H9 (cell line): Measurements from ENCODE around the gene CCDC157. TPM values are rescaled to one million over a fixed set of nuclear protein-coding genes. Genes with fewer than 3 reads are reported as not detected.

ENCODE experiments used
- DNase-seq: peaks from one replicate; pipeline ENCODE4 v3.0.0-alpha.2; 2017
- H2AFZ ChIP-seq: one replicate; pipeline ENCODE4 v1.6.1; 2013; ENCODE audit warnings: mild to moderate bottlenecking, low read length, control low read depth, moderate library complexity
- H2AK5ac ChIP-seq: 2 replicates; pipeline ENCODE4 v1.6.1; 2013; ENCODE audit warnings: low read length, control low read depth, mixed read lengths; ENCODE audit not compliant: insufficient read length
- H2BK120ac ChIP-seq: one replicate; pipeline ENCODE4 v1.6.1; 2013; ENCODE audit warnings: low read depth, mild to moderate bottlenecking, low read length, control low read depth, inconsistent platforms; ENCODE audit not compliant: poor library complexity, severe bottlenecking
- H2BK12ac ChIP-seq: 2 replicates; pipeline ENCODE4 v1.6.1; 2013; ENCODE audit warnings: low read length, control low read depth, mixed read lengths, low read depth; ENCODE audit not compliant: insufficient read length
- H2BK15ac ChIP-seq: 2 replicates; pipeline ENCODE4 v1.6.1; 2013; ENCODE audit warnings: low read depth, low read length, control low read depth
- H2BK20ac ChIP-seq: one replicate; pipeline ENCODE4 v1.6.1; 2013; ENCODE audit warnings: low read depth, mild to moderate bottlenecking, low read length, control low read depth, inconsistent platforms; ENCODE audit not compliant: poor library complexity, severe bottlenecking
- H2BK5ac ChIP-seq: 2 replicates; pipeline ENCODE4 v1.6.1; 2013; ENCODE audit warnings: low read length, control low read depth, mixed read lengths; ENCODE audit not compliant: insufficient read length
- H3K14ac ChIP-seq: 2 replicates; pipeline ENCODE4 v1.6.1; 2013; ENCODE audit warnings: low read length, control low read depth; ENCODE audit not compliant: insufficient read depth
- H3K18ac ChIP-seq: 2 replicates; pipeline ENCODE4 v1.6.1; 2013; ENCODE audit warnings: low read depth, mild to moderate bottlenecking, mixed read lengths, low read length, control low read depth; ENCODE audit not compliant: insufficient read length
- H3K23ac ChIP-seq: 2 replicates; pipeline ENCODE4 v1.6.1; 2013; ENCODE audit warnings: low read length, control low read depth, mixed read lengths, low read depth; ENCODE audit not compliant: insufficient read length
- H3K23me2 ChIP-seq: 2 replicates; pipeline ENCODE4 v1.6.1; 2013; ENCODE audit warnings: low read depth, mild to moderate bottlenecking, mixed read lengths, low read length, control low read depth; ENCODE audit not compliant: insufficient read length, poor library complexity, severe bottlenecking
- H3K27ac ChIP-seq: 2 replicates; pipeline ENCODE4 v1.5.1; 2013; ENCODE audit warnings: low read length, control low read depth, mixed read lengths, low read depth; ENCODE audit not compliant: insufficient read length
- H3K27me3 ChIP-seq: 2 replicates; pipeline ENCODE4 v1.6.1; 2013; ENCODE audit warnings: low read length, control low read depth, inconsistent platforms; ENCODE audit not compliant: insufficient read depth
- H3K4ac ChIP-seq: 2 replicates; pipeline ENCODE4 v1.6.1; 2013; ENCODE audit warnings: low read depth, mild to moderate bottlenecking, control low read depth, inconsistent platforms, low read length, moderate library complexity
- H3K4me1 ChIP-seq: 2 replicates; pipeline ENCODE4 v1.6.1; 2013; ENCODE audit warnings: low read length, control low read depth, inconsistent platforms; ENCODE audit not compliant: insufficient read depth
- H3K4me2 ChIP-seq: 2 replicates; pipeline ENCODE4 v1.6.1; 2013; ENCODE audit warnings: low read length, control low read depth, mixed read lengths; ENCODE audit not compliant: insufficient read length, insufficient read depth
- H3K56ac ChIP-seq: 2 replicates; pipeline ENCODE4 v1.6.1; 2013; ENCODE audit warnings: low read depth, mild to moderate bottlenecking, mixed read lengths, low read length, control low read depth; ENCODE audit not compliant: insufficient read length
- H3K79me1 ChIP-seq: 2 replicates; pipeline ENCODE4 v1.6.1; 2013; ENCODE audit warnings: low read depth, mild to moderate bottlenecking, moderate library complexity, low read length, control low read depth, inconsistent platforms; ENCODE audit not compliant: insufficient read depth, poor library complexity, severe bottlenecking
- H3K79me2 ChIP-seq: 2 replicates; pipeline ENCODE4 v1.6.1; 2013; ENCODE audit warnings: low read length, control low read depth, inconsistent platforms; ENCODE audit not compliant: insufficient read depth
- H3K9ac ChIP-seq: 2 replicates; pipeline ENCODE4 v1.6.1; 2013; ENCODE audit warnings: low read length, control low read depth, mixed read lengths; ENCODE audit not compliant: insufficient read length; ENCODE audit errors: extremely low read depth
- H3K9me3 ChIP-seq: one replicate; pipeline ENCODE4 v1.6.1; 2013; ENCODE audit warnings: low read depth, low read length, inconsistent platforms; ENCODE audit not compliant: control insufficient read depth
- H3T11ph ChIP-seq: one replicate; pipeline ENCODE4 v1.6.1; 2013; ENCODE audit warnings: mild to moderate bottlenecking, low read length, control low read depth, inconsistent platforms
- H4K20me1 ChIP-seq: one replicate; pipeline ENCODE4 v1.6.1; 2013; ENCODE audit not compliant: control insufficient read depth, insufficient read length, insufficient read depth
- H4K5ac ChIP-seq: 2 replicates; pipeline ENCODE4 v1.6.1; 2013; ENCODE audit warnings: low read depth, mild to moderate bottlenecking, mixed read lengths, low read length, control low read depth; ENCODE audit not compliant: insufficient read length
- H4K8ac ChIP-seq: replicated peaks from 2 replicates; pipeline ENCODE4 v1.6.1; 2013; ENCODE audit warnings: low read length, control low read depth, mixed read lengths, low read depth; ENCODE audit not compliant: insufficient read length
- H4K91ac ChIP-seq: 2 replicates; pipeline ENCODE4 v1.6.1; 2013; ENCODE audit warnings: low read depth, mild to moderate bottlenecking, moderate library complexity, mixed read lengths, low read length, control low read depth; ENCODE audit not compliant: insufficient read length
- H3K27ac Mint-ChIP-seq, 3 experiments: 2 replicates in 2 of 3; 3 replicates in 1 of 3; pipeline ENCODE4 v1.8.0; 2020 to 2021; ENCODE audit warnings: mixed read lengths in 3 of 3, mild to moderate bottlenecking in 1 of 3, moderate library complexity in 1 of 3
- H3K27me3 Mint-ChIP-seq: 2 replicates; pipeline ENCODE4 v1.8.0; 2021; ENCODE audit warnings: low read depth, mild to moderate bottlenecking, moderate library complexity, mixed read lengths
- H3K36me3 Mint-ChIP-seq, 3 experiments: 2 replicates in 2 of 3; 3 replicates in 1 of 3; pipeline ENCODE4 v1.8.0; 2020 to 2021; ENCODE audit warnings: low read depth in 3 of 3, mixed read lengths in 3 of 3; ENCODE audit not compliant: insufficient read depth in 1 of 3
- H3K4me1 Mint-ChIP-seq, 2 experiments: 2 replicates each; pipeline ENCODE4 v1.8.0; 2020; ENCODE audit warnings: mixed read lengths in 2 of 2
- H3K4me3 Mint-ChIP-seq, 2 experiments: 2 replicates in 1 of 2; 3 replicates in 1 of 2; pipeline ENCODE4 v1.8.0; 2020 to 2021; ENCODE audit warnings: mild to moderate bottlenecking in 2 of 2, mixed read lengths in 2 of 2, moderate library complexity in 1 of 2
- H3K9me3 Mint-ChIP-seq, 2 experiments: 2 replicates in 1 of 2; 3 replicates in 1 of 2; pipeline ENCODE4 v1.8.0; 2020; ENCODE audit warnings: mild to moderate bottlenecking in 2 of 2, mixed read lengths in 2 of 2, moderate library complexity in 1 of 2
- WGBS: extraction: QIAGEN DNeasy Blood & Tissue Kit; methylation state at CpG from one replicate; pipeline ENCODE4 v1.1.7; 2013; ENCODE audit warnings: missing lambda C conversion rate, low lambda C conversion rate, mixed read lengths; ENCODE audit not compliant: insufficient read length; ENCODE audit errors: extremely low coverage; 5-methylcytosine and 5-hydroxymethylcytosine counted together
- total RNA-seq: library from RNA; stranded (reverse); gene quantifications from 2 replicates; pipeline ENCODE4 v1.2.1, GENCODE V29; 2021
- TF ChIP-seq, protein P1 (sequence below): fragments of 200-600 bp; sonication (generic); conservative IDR thresholded peaks from 3 replicates; pipeline ENCODE4 v1.8.0; 2021; ENCODE audit warnings: antibody characterized with exemption, mild to moderate bottlenecking

The CCDC157 gene
- total RNA-seq, 1 experiment from 2014 or later, result 4.3 TPM

- Histone ChIP-seq H2BK5ac (no peak overlapping the region), H3K23ac (no peak overlapping the region), H3K18ac (no peak overlapping the region), H2BK15ac (no peak overlapping the region), H3K23me2 (peaks cover 4% of the 10 kb centered on the region), H2BK12ac (no peak overlapping the region), H2AFZ (no peak overlapping the region), H3K56ac (no peak overlapping the region), H3K4ac (no peak overlapping the region), H3K27me3 (no peaks in the 10 kb centered on the region), H3K79me1 (no peaks in the 10 kb centered on the region), H3K79me2 (no peaks in the 10 kb centered on the region), H3K14ac (no peak overlapping the region), H3T11ph (no peak overlapping the region), H2AK5ac (no peak overlapping the region), H4K91ac (no peak overlapping the region), H3K4me2 (peak overlapping the region; percentile 78), H4K20me1 (peaks cover 2% of the 10 kb centered on the region), H4K5ac (no peak overlapping the region), H3K9me3 (no peaks in the 10 kb centered on the region), H2BK20ac (no peak overlapping the region), H3K4me1 (no peaks in the 10 kb centered on the region), H2BK120ac (no peak overlapping the region), H3K27ac (no peak overlapping the region), H3K9ac (no peak overlapping the region), H4K8ac (no peak overlapping the region)
- H3K9me3 Mint-ChIP-seq, result no peaks in the 10 kb centered on the region
- TF ChIP-seq, protein P1, sequence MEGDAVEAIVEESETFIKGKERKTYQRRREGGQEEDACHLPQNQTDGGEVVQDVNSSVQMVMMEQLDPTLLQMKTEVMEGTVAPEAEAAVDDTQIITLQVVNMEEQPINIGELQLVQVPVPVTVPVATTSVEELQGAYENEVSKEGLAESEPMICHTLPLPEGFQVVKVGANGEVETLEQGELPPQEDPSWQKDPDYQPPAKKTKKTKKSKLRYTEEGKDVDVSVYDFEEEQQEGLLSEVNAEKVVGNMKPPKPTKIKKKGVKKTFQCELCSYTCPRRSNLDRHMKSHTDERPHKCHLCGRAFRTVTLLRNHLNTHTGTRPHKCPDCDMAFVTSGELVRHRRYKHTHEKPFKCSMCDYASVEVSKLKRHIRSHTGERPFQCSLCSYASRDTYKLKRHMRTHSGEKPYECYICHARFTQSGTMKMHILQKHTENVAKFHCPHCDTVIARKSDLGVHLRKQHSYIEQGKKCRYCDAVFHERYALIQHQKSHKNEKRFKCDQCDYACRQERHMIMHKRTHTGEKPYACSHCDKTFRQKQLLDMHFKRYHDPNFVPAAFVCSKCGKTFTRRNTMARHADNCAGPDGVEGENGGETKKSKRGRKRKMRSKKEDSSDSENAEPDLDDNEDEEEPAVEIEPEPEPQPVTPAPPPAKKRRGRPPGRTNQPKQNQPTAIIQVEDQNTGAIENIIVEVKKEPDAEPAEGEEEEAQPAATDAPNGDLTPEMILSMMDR, result no peak
- DNase-seq, result no peak
- H3K4me3 Mint-ChIP-seq, result peak overlapping the region; percentile 79 to 82
- peaks cover 24 to 29% of the 10 kb centered on the region in 2 experiments for H3K4me1 Mint-ChIP-seq
- peaks cover 2 to 6% (median 5%) of the 10 kb centered on the region in 3 experiments; a peak in 4 of 7 replicates for H3K36me3 Mint-ChIP-seq
- no CpG with 5 or more reads among the region's 14 CpGs for WGBS
- H3K27me3 Mint-ChIP-seq, result no peaks in the 10 kb centered on the region; the same call in 1 of the 2 replicates
- no peak overlapping the region for H3K27ac Mint-ChIP-seq
These were observed 31.0 kb upstream of the CCDC157 start for GRCh38 chr22:30325724-30326254.
